ENCODE results near the gene UGT1A6. TPM values are rescaled to one million over a fixed set of nuclear protein-coding genes. Genes with fewer than 3 reads are reported as not detected.

Gene UGT1A6
- total and polyA plus RNA-seq, 2 of the 4 experiments (the other 2 are of a cell fraction): not detected

GRCh38 chr2:233799716-233800115 lies 107.0 kb downstream of the UGT1A6 start:
- POLR2A ChIA-PET (ENCODE audit: unreplicated experiment): no interaction called here
- H3K79me1 ChIP-seq (ENCODE audit: low read depth in 1 of 2, low read length in 2 of 2): no peaks in the 10 kb centered on the region
- H3K9me3 ChIP-seq (ENCODE audit: control insufficient read depth, insufficient read depth, low read length): no peaks in the 10 kb centered on the region; the same call in 1 of the 2 replicates
- H3K4me3 ChIP-seq (ENCODE audit: insufficient read depth, low read depth, low read length): no peak overlapping the region
- WGBS, 2 experiments (ENCODE audit: extremely low coverage in 2 of 2, insufficient read length in 1 of 2): no CpG with 5 or more reads among the region's 5 CpGs
- CTCF ChIA-PET: no interaction called here
- no peaks in the 10 kb centered on the region for H4K20me1 ChIP-seq (ENCODE audit: insufficient read depth, low read length)
- H3K4me2 ChIP-seq (ENCODE audit: low read depth, low read length): no peak overlapping the region
- no peak overlapping the region for H4K8ac ChIP-seq (ENCODE audit: low read depth in 2 of 2, low read length in 2 of 2)
- no peak overlapping the region for H3K23ac ChIP-seq (ENCODE audit: low read depth, low read length)
- H3K9me1 ChIP-seq (ENCODE audit: insufficient read depth, low read length): no peaks in the 10 kb centered on the region
- H3K9ac ChIP-seq (ENCODE audit: low read depth, low read length): no peak overlapping the region
- peaks cover 19% of the 10 kb centered on the region for H3K27me3 ChIP-seq (ENCODE audit: control insufficient read depth, insufficient read depth, low read length)
- no peak overlapping the region for H3K14ac ChIP-seq (replicated peaks; ENCODE audit: low read depth, low read length)
- H4K91ac ChIP-seq (ENCODE audit: insufficient read depth, low read depth, low read length): no peak overlapping the region
- H2BK120ac ChIP-seq (ENCODE audit: low read depth, low read length): no peak overlapping the region
- H3K4ac ChIP-seq (ENCODE audit: low read depth, low read length): no peak overlapping the region
- H3K56ac ChIP-seq (ENCODE audit: extremely low read depth, insufficient read depth, low read length): no peak overlapping the region
- in situ Hi-C loops (cut with MboI; ENCODE audit: low sequenced_read_pairs) (no loop called here), intact Hi-C loops (cut with micrococcal nuclease) (no loop called here), dilution Hi-C loops (cut with HindIII; ENCODE audit: low sequenced_read_pairs, unreplicated experiment) (no loop called here)
- TF ChIP-seq FOS (IDR thresholded peaks at IDR 0.05; ENCODE audit: low read depth, low read length) (no peak), USF2 (IDR thresholded peaks at IDR 0.05; ENCODE audit: low read depth, low read length) (no peak), ELK1 (IDR thresholded peaks at IDR 0.05; ENCODE audit: borderline replicate concordance, low read depth, low read length) (no peak), POLR2A (IDR thresholded peaks at IDR 0.05; ENCODE audit: low read depth, low read length) (no peak), CTCF (conservative IDR thresholded peaks at IDR 0.05; ENCODE audit: low read depth, low read length) (no peak), NFE2L2 (IDR thresholded peaks at IDR 0.05; ENCODE audit: low read depth, low read length) (no peak)
- no peak overlapping the region for H3K27ac ChIP-seq (ENCODE audit: insufficient read depth, low read length)
- no peak overlapping the region for H2AK5ac ChIP-seq (ENCODE audit: low read depth, low read length)
- no peaks in the 10 kb centered on the region for H3K36me3 ChIP-seq (ENCODE audit: control insufficient read depth, insufficient read depth, low read length)
- DNase-seq (no peak), ATAC-seq (ENCODE audit: low read depth) (no peak)
- no peak overlapping the region for H2BK5ac ChIP-seq (ENCODE audit: low read depth, low read length, poor library complexity, severe bottlenecking)
- no peak overlapping the region for H2BK15ac ChIP-seq (ENCODE audit: low read depth, low read length)
- H3K4me1 ChIP-seq (ENCODE audit: control insufficient read depth, insufficient read depth, low read length): no peaks in the 10 kb centered on the region
- H4K5ac ChIP-seq (ENCODE audit: low read depth, low read length): no peak overlapping the region
- no TSS peak for BruUV-seq (replicated peaks)
- H2AFZ ChIP-seq (replicated peaks; ENCODE audit: low read length, poor library complexity): no peak overlapping the region
- H2AK9ac ChIP-seq (replicated peaks; ENCODE audit: low read depth, low read length, poor library complexity): no peak overlapping the region
- H2BK20ac ChIP-seq (ENCODE audit: low read depth, low read length): no peak overlapping the region
- no peak overlapping the region for H3K18ac ChIP-seq (ENCODE audit: low read depth, low read length)

Data from IMR-90 (cell line).